HG02852 (cell line): ENCODE results near the gene CLC.
"Not testable (repeated sequence)": the region's sequence is repeated elsewhere in the genome, so short reads cannot be mapped to it uniquely, and the experiment has no call there.

ENCODE experiments used
- ATAC-seq: cut with Tn5 transposase; IDR thresholded peaks from one replicate; pipeline ENCODE4 v1.9.1; 2021; ENCODE audit warnings: mild to moderate bottlenecking, moderate library complexity; ENCODE audit not compliant: unreplicated experiment

The CLC gene

DNA sequence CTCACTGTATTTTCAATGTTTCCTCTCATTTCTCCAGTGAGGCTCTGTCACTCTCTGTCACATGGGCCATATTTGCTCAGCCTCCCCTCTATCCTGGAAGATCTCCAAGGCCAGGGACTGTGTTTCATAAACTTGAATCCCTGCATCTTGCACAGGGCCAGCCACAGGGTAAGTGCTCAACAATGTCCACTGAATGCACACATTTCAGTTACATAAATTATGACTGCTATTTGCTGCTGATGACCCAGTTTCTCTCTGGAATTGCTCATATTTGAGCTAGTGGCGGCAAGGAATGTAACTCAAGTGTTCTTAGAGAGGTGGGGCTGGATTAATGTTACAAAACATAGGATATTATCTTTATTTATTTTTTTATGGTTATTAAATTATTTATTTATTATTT, 6.1 kb downstream of the CLC start:
- no peak for ATAC-seq

DNA sequence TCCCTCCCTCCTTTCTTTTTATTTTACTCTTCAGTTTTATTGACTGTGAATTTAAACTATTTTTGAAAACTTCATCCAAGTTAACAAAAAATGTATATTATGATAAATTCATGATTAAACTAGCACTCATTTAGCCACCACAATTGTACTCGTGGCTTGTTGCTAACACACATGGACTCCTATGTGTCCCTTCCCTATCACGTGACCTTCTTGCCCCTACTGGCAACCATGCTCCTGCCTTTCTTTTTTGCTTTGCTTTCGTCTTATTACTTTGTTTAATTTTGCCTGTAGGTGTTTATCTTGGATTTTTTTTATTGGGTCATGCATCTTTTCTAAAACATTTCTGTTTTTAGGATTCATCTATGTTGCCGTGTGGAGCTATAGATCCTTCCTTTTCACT, 8.2 kb downstream of the CLC start:
- no peak for ATAC-seq

DNA sequence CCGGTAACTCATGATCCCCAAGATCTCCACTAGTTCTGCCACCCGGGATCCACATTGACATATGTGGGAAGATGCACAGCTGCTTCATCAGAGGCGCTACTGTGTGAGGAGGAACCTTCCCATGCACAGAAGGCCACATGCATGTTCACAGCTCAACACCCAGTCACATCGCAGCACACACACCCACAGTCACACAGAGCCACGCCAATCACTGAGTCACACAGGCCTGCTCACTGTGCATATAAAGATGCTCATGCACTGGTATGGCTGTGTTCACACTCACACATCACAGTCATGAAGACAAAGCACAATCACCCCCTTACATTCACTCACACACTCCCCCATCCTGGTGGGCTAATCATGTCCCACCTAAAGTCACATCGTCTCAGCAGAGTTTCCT, 9.8 kb downstream of the CLC start:
- ATAC-seq = no peak

DNA sequence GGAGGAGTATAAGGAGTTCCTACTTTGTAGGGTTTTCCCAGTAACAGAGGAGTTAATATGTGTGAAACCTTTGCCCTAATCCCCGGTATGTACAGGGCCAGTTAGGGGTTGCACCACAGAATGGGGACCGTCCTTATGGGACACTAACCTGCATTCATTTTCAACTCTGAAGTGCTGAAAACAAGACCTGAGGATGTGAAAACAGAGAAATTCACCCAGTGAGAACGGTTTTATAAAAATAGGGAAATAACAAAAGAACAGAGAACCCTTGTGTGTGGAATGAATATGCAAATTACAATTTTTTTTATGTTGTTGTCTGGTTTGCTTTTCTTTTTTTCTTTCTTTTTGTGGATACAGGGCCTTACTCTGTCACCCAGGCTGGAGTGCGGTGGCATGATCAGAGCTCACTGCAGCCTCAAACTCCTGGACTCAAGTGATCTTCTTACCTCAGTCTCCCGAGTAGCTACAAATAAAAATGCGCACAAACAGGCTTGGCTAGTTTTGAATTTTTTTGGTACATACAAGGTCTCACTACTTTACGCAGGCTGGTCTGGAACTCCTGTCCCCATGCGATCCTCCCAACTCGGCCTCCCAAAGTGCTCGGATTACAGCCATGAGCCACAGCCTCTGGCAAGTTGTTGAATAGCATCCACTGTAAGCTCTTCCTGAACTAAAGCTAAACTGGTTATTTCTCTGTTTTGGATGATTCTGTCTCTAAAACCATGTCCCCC, 10.6 kb downstream of the CLC start:
- no peak for ATAC-seq

DNA sequence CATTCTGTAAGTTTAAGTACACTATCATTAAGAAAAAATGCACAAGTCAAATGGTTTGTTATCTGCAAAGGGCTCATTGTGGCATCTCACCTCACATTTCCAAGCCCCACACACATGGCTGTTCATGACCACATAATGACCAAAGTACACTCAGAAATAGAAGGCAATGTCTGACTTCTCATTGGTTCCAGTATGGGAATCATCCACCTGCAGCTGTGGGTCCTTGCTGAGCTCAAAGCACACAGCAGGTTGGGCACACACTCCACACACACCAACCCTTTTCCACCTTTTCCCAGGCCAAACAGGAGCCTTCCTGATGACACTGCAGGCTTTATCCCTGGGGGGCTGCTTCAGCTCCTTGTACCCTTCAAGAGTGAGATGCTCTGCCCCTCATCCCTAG, 11.8 kb downstream of the CLC start:
- no peak for ATAC-seq

DNA sequence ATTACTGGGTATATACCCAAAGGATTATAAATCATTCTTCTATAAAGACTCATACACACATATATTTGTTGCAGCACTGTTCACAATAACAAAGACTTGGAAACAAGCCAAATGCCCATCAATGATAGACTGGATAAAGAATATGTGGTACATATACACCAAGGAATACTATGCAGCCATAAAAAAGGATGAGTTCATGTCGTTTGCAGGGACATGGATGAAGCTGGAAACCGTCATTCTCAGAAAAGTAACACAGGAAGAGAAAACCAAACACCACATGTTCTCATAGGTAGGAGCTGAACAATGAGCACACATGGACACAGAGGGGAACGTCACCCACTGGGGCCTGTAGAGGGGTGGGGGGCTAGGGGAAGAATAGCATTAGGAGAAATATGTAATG, 17.7 kb downstream of the CLC start:
- not testable (repeated sequence) for ATAC-seq

DNA sequence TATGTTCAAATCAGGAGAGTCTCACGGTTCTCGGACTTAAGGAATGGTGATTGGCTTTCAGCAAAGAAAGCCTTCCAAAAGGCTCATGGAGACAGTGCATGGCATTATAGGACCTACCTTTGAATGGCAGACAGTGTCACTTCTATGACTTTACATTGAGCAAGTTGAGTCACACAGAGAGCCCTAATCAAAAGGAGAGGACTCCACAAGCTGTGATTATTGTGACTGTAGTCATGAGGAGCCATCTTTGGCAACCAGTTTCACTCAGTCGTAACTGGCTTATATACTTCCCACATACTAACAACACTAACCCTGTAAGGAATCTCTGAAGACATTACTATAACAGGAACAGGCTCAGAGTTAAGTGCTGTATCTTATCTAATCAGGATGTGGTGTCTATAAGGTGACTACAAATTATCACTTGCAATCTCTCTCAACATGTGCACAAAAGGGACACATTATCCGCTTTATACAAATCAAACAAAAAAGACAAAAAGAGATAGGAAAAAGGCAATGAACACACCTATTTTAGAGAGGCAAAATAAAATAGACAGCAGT, 27.4 kb downstream of the CLC start:
- no peak for ATAC-seq

DNA sequence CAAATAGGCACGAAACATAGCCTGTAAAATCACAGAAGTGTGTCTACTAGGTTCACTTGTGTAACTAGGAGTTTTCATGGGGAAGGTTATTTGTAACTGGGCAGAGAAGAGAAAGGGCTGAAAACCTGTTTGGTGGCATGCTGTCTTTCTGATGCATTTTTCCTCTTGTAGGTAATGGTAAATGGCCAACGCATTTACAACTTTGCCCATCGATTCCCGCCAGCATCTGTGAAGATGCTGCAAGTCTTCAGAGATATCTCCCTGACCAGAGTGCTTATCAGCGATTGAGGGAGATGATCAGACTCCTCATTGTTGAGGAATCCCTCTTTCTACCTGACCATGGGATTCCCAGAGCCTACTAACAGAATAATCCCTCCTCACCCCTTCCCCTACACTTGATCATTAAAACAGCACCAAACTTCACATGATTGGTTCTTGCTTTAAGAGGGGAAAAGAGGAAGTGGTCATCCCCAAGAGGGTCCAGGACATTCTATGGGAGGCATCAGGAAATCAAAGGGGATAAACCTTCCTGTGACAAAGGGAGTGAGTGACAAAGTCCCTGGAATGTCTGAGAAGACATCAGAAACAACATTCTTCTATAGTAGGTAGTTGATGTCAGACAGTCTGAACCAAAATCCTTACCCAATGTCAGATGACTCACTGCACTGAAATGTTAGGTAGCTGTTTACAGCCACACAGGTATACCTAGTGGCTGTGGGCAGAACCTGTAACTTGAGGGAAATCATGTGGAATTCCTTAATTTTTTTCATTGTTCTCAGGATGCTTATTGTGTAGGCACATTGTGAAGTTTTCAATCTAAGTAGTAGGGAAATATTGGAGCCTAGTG, 28.6 kb downstream of the CLC start:
- ATAC-seq = no peak

DNA sequence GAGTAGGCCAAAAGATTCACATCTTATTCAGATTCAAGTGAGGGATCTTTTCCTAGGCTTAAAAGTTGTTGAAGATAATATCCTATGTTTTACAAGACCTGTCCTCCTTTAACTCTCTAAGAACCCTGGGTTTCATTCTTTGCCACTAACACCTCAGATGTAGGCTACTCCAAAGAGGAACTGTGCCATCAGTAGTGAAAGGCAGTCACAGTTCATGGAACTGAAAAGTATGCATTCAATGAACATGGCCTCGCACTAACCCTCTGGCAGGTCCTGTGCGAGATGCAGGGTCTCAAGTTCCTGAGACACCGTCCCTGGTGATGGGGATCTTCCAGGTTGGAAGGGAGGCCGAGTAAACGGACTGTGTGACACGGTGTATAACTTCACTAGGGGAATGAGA, 29.2 kb downstream of the CLC start:
- no peak for ATAC-seq

DNA sequence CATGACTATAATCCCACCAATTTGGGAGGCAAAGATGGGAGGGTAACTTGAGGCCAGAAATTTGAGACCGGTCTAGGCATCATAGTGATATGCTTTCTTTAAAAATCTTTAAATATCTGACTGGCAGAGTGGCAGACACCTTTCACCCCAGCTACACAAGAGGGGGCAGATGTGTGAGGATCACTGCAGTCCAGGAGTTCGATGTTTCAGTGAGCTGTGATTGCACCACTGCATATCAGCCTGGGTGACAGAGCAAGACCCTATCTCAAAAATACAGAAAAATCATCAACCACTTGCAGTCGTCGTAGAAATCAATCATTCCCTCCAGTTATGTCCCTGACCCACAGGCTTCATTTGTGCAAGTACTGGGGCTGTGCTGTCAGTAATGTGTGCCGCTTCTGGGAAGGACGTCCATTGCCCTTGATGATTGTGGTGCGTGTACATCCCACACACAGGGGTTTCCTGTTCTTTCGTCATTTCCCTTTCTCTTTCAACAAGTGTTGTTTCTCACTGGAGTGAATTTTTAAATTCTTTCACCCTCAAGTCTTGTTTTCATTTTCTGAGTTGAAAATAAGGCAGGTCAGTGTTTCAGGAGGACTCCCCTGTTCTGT, 32.1 kb downstream of the CLC start:
- no peak for ATAC-seq

DNA sequence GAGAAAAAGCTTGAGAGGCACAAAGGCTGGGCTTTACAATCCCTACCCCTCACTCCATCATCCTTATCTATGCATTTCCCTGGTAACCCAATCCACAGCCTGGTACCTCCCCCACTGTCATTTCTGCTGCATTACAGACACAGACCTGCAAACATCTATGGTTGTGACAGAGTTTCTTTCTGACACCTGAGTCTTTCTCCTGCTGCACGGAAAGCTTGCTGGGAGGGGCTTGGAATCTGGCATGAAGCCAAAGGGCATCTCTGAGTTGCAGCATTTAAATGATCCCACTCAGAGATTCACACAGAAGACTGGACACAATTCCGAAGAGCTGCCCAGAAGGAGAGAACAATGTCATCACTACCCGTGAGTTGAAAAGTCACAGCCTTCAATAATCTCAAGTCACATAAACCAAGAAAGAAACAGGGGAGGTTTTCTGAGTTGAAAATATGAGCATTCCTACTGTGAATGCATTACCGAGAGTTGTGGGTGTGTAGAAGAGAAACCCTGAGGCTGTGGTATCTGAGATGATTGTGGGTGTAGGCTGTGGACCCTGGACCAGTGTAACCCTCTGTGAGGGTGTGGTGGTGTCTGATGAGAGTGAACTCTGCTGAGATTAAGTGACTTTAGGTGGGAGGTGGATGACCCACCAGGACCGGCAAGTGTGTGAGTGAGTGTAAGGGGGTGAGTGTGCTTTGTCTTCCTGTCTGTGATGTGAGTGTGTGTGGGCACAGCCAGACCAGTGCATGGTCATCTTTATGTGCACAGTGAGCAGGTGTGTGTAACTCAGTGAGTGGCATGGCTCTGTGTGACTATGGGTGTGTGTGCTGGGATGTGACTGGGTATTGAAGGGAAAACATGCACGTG, 33.4 kb downstream of the CLC start, which contains the start of gene LGALS14:
Gene LGALS14 (plus strand): TSS at position 301 of the 864 bp plus-strand sequence. CDS start 48 bp downstream, at position 349.
- no peak for ATAC-seq

DNA sequence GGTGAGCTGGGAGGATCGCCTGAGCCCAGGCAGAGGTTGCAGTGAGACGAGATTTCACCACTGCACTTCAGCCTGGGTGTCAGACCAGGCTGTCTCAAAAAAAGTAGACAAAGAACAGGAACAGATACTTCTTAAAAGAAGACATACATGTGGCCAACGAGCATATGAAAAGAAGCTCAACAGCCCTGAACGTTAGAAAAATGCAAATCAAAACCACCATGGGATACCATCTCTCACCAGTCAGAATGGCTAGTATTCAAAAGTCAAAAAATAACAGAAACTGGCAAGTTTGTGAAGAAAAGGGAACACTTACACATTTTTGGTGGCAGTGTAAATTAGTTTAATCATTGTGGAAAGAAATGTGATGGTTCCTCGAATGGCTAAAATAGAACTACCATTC, 36.5 kb downstream of the CLC start:
- ATAC-seq = peak; percentile 53

DNA sequence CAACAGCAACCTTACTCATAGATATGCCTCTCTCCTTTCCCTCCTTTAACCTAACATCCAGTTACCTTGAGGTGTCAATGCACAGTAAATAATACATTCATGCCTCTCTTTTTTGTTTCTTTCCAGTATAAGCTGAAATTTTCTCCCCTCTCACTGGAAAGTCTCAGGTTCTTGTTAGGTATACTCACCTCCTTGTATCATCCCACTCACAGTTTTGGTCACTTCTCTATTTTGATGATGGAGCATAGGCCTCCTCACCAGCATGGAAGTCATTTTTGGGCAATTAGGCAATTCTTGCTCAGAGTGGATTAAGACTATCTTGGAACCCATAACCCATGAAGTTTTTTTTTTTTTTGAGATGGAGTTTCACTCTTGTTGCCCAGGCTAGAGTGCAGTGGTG, 39.3 kb downstream of the CLC start:
- ATAC-seq = no peak

DNA sequence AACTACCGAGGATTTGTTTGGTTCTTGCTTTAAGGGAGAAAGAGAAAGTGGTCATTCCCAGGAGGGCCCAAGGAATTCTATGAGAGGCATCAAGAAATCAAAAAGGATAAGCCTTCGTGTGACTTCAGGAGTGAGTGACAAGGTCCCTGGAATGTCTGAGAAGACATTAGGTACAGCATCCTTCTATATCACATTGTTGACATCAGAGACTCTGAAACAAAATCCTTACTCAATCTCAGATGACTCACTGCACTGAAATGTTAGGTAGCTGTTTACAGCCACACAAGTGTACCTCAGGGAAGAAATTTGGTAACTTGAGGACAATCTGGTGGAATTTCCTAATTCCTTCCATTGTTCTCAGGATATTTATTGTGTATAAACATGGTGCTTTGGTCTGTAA, 41.4 kb downstream of the CLC start:
- ATAC-seq = no peak

DNA sequence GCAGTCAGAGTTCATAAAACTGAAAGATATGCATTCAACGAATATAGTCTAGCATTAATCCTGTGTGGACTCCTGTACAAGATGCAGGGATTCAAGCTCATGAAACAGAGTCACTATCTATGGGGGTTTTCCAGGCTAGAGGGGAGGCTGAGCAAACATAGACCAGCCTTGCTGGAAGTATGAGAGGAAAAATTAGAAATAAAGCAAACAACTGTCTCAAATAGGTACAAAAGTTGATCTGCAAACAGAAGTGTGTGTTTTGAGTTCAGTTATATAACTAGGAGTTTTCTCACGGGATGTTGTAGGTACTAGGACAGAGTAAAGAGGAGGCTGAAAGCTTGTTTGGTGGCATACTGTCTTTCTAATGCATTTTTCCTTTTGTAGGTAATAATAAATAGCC, 42.1 kb downstream of the CLC start:
- no peak for ATAC-seq

DNA sequence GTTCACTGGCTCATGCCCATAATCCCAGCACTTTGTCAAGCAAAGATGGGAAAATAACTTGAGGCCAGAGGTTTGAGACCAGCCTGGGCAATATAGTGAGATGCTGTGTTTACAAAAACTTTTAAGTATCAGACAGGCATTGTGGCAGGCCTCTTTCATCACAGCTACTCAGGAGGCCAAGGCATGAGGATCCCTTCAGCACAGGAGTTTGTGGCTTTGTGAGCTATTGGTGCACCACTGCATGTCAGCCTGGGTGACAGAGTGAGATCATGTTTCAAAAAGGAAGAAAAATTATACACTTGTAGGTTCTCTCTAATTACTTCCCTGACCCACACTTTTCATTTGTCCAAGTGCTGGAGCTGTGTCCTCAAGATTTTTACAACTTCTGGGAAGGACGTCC, 45.0 kb downstream of the CLC start:
- no peak for ATAC-seq

DNA sequence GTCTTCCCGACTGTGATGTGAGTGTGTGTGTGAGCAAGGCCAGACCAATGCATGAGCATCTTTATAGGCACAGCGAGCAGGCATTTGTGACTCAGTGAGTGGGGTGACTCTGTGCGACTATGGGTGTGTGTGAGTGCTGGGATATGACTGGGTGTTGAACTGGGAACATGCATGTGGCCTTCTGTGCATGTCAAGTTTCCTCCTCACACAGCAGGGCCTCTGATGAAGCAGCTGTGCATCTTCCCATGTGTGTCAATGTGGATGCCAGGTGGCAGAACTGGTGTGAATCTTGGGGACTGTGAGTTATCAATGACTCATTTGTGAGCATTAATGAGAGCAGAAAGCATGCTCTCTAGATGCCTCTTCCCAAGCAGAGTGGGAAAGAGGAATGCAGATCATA, 45.7 kb downstream of the CLC start:
- ATAC-seq = no peak

DNA sequence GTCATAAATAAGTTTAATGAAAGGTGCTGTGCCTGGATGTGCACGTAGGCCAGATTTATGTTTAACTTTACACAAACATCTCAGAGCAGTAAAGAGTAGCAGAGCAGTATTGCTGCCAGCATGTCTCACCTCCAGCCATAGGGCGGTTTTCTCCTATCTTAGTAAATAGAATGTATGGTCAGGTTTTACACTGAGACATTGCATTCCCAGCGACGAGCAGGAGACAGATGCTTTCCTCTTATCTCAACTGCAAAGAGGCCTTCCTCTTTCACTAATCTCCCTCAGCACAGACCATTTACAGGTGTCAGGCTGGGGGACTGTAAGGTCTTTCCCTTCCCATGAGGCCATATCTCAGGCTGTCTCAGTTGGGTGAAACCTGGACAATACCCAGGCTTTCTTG, 49.2 kb downstream of the CLC start:
- ATAC-seq = not testable (repeated sequence)

DNA sequence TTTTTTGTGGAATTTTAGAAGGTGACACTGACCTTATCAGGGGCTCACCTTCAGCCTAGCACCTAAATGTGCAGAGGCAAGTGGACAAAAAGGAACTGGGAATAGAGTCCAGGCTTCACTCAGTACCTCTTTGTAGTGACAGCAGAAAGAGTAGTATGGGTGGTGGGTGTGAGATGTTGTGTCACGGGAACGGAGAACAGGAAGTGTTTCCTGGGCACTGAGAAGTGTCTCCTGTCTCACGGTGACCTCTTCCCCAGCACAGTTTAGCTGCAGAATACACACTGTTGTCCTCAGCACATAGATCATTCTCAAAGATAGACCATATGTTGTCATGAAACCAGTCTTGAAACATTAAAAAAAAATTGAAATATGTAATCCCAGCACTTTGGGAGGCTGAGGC, 51.1 kb downstream of the CLC start:
- ATAC-seq = no peak

DNA sequence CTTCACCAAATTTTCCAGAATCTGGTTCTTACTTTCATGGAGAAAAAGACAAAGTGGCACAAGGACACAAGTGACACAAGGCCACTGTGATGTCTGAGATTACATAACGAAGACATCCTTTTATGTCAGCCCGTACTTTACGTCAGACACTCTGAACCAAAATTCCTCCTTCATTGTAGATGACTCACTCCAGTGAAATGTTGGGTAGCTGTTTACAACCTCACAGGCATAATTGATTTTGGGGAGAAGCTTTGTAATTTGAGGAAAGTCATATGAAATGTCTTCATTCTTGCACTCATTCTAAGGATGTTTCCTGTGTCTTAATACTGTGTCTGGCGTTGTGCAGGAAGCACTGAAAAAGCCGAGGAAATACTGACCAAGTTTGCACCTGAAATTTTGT, 53.6 kb downstream of the CLC start:
- ATAC-seq = no peak

DNA sequence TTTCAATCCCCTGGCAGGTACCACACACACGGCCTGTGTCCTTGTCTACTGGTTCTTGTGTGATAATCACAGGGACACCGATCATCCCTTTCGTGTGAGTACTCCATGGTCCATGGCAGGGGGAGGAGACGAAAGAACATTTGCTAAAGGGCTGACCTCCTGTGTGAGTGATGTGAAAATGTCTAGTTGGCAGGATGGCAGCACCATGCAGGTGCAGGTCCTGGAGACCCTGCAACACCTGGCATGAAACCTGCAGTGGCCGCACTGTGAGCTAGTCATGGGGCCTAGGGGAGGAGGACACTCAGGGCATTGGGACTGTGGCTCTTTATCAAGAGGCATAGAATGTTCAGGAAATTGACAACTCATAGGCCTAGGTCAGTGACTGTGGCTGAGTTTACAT, 56.4 kb downstream of the CLC start:
- no peak for ATAC-seq
